SKM-1 treated with dmso at 0.1 percent for 144 hours (cell line): Measurements from ENCODE around the gene OSGIN1.
A peak's percentile ranks its signal among the peaks of the same experiment; 100 is the strongest.
"Not testable (repeated sequence)": the region's sequence is repeated elsewhere in the genome, so short reads cannot be mapped to it uniquely, and the experiment has no call there.

Experiments used
- DNase-seq: peaks from one replicate; lab custom pipeline; 2025; ENCODE audit not compliant: unreplicated experiment; lab: John Stamatoyannopoulos, UW

Gene OSGIN1

DNA sequence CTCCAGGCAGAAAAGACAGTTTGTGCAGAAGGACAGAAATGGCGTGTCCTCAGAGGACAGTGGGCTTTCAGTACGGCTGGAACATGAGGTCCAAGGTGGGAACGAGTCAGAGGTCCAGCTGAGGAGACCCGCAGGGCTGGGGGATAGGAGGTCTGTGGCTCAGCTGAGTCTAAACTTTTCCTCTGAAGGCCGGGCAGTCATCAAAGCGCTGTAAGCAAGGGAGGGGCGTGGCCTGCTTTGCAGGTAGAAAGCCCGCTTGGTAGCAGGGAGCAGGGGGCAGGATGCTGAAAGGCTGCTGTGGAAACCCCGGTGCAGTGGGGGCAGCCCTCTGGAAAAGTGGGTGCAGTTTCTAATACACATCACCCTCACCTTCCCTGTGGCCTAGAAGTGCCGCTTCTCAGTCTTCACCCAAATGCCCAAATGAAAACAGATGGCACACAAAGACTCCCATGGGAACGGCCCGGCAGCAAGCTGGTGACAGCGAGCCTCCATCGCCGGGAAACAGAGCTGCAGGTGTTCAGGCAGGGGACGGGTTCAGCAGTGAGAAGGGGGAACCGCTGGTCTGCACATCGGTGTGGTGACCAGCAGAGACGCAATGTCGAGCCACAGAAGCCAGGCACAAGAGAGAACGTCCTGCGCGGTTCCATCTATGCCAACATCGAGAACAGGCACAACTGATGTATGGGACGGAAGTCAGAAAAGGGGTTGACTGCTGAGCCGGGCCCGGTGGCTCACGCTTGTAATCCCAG lies 12.2 kb upstream of the OSGIN1 start:
- no peak for DNase-seq

- DNase-seq = not testable (repeated sequence)
Observed at GRCh38 chr16:83941546-83941945, 11.5 kb upstream of the OSGIN1 start.

GRCh38 chr16:83942074-83942473 lies 11.0 kb upstream of the OSGIN1 start:
- no peak for DNase-seq

DNA sequence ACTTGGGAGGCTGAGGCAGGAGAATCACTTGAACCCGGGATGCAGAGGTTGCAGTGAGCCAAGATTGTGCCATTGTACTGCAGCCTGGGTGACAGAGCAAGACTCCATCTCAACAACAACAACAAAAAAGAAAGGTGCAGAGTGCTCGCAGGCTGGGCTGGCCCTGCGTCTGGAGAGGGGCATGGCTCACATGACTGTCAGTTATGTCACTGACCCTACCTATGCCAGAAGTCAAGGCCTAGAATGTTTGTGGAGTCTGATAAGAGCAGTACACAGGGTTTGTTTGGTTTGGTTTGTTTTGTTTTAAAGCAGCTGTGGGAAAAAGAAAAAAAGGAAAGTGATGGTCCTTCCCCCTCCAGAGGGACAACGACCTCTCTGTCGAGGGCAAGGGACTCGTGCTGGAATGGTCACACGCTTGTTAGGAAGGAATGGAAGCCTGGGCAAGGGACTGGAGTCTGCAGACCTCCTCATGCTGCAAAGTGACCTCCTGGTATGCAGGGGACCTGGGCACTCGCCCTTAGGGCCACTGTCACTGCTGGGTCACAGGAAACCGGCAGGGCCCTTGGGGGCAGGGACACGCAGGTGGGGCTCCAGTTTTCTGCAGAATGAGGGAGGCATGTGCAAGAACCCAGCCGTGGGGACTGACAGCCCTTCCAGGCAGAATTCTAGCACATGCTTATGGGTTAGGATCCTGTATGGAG lies 10.1 kb upstream of the OSGIN1 start:
- no peak for DNase-seq

DNA sequence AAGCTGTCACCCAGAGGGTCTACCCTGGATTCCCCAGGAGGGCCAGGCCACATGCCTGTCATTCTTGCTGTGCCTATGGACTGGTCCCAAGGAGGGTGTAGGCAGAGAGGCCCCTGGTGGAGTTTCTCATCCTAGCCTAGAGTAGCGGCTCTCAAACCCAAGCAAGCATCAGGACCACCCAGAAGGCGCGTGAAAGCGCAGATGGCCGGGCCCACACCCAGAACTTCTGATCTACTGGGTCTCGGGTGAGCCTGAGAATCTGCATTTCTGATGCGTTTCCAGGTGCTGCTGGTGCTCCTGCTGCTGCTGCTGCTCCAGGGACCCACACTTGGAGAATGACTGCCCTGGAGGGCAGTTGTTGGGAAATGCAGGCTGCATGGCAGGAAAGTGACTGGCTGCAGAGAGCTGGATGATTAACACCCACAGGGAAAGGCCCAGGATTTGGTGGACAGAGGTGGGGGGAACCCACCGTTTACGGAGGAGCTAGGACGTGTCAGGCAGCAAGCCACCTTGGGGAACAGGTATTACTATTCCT lies 9.5 kb upstream of the OSGIN1 start:
- no peak for DNase-seq

DNA sequence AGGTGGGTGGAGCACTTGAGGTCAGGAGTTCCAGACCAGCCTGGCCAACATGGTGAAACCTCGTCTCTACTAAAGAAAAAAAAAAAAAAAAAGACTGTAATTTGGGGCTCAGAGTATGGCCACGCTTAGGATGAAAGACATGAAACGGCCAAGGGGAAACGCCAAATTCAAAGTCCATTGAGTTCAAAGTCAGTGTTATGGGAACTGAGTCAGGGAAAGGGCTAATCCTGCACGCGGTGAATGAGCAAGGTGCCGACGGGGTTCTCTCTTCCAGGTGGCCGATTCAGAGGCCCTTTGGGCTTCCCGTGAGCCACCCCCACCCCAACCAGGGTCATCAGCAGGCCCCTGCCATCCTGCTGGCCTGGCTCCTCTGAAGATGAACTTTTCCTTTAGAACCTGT lies 7.5 kb upstream of the OSGIN1 start:
- no peak for DNase-seq

GRCh38 chr16:83946154-83946780 lies 6.8 kb upstream of the OSGIN1 start:
- no peak for DNase-seq

- DNase-seq = no peak
Observed at GRCh38 chr16:83946781-83947566, 6.1 kb upstream of the OSGIN1 start.

DNA sequence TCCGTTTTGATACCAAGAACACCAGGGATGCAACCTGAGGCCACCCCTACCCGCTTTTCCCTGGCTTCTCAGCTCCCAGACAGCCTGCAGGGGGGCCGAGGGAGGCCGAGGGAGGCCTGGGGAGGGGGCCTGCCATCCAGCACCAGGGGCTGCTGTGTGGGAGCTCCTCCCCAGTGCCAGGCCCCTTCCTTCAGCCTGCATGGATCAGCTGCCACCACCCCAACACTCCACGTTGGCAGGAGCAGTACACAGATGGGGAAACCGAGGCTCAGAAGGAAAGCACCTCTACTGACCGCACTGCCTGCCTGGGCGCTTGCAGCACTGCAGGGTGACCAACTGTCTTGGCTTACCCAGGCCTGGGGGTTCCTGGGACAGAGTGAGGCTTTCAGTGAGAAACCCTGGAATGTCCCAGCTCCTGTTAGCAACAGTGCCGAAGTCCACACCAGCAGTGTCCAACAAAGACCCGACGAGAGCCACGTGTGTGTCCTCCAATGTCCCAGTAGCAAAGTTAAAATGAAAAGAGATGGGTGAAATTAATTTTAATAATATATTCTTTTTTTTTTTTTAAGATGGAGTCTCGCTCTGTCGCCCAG lies 5.3 kb upstream of the OSGIN1 start:
- no peak for DNase-seq

- DNase-seq = no peak
Observed at GRCh38 chr16:83948914-83949723, 3.9 kb upstream of the OSGIN1 start.

- no peak for DNase-seq
Observed at GRCh38 chr16:83949724-83950001, 3.4 kb upstream of the OSGIN1 start.

GRCh38 chr16:83950862-83951399 lies 2.1 kb upstream of the OSGIN1 start:
- not testable (repeated sequence) for DNase-seq

DNA sequence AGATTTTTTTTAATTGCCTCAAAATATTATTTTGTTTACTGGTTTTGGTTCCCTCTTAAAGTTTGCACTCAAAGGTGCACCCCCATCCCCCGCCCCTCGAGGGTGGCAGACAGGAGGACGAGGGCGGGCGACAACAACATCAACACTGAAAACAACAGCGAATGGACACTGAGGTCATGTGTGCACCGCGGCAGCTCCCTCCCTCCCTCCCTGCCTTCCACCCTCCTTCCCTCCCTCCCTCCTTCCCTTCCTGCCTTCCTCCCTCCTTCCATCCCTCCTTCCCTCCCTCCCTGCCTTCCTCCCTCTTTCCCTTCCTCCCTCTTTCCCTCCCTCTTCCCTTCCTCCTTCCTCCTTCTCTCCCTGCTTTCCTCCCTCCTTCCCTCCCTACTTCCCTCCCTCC lies 1.5 kb upstream of the OSGIN1 start:
- DNase-seq = no peak

- DNase-seq = no peak
Observed at GRCh38 chr16:83952587-83952939, 477 bp upstream of the OSGIN1 start.

DNA sequence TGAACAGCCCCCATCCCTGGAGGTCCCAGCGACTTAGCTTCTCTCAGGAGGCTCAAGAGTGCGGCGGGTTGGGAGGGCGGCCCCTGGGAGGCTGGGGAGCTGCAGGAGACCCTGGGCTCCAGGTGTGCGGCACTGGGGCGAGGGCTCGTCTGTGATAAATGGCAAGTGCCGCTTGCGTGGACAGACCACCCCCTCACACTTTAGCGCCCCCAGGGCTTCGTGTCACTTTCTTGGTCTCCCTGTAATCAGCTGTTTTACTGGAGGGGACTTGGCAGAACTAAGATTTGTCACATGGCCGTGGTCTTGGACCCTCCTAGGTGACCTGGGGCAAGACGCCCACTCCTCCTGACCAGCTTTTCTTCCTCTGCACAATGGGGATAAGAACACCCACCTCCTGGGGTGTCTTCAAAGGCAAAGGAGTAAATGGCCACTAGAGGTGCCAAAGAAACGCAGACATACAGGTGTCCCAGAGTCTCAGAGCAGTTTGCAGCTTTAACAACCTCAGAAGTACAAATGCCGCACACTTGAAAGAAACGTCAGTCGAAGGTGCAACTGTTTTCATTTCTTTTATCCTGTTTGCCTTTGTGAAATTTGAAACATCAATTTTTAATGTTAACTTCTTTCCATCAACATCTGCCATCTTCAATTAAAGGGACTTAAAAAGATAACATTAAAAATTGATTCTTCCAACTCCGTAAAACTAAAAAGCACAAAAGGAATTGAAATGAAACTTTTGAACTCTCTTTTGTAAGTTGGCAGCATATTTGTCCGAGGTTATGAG lies 946 bp downstream of the OSGIN1 start:
- peak; percentile 53 for DNase-seq

DNA sequence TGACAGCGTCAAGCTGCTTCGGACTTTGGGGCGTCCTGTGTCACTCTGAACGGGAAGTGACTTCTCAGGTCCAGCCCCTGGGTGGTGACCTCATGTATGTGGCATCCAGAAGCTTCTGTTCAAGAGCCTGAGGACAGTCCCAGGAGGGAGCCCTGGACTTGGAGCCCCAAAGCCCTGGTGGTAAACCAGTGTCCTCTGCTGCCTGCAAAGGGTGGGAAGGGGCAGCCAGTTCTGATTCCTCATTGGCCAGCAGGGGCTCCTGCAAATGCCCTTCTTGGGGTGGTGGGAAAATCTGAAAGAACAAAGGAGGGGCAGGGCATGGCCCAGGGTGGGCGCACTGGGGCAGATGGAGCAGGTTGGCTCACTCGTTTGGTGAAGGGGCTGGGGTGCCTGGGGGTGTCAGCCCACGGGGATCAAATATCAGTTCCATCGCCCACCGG lies 1.6 kb downstream of the OSGIN1 start:
- no peak for DNase-seq

- DNase-seq = no peak
Observed at GRCh38 chr16:83955218-83956130, 2.4 kb downstream of the OSGIN1 start.
